ENCODE measurements around the gene CUX1.

- TF ChIP-seq CTCF (IDR thresholded peaks at IDR 0.05), result no peak
- TF ChIP-seq POLR2A (IDR thresholded peaks at IDR 0.05), result no peak
These were observed 290.2 kb downstream of the CUX1 start for GRCh38 chr7:102107474-102108104.
